CD4-positive, alpha-beta T cell (primary cell): ENCODE measurements around the gene PDSS2. TPM values are rescaled to one million over a fixed set of nuclear protein-coding genes. Genes with fewer than 3 reads are reported as not detected.
"Not testable (repeated sequence)": the region's sequence is repeated elsewhere in the genome, so short reads cannot be mapped to it uniquely, and the experiment has no call there.

Experiments
- ATAC-seq: fragments of 200-7000 bp; cut with Tn5 transposase; one replicate; pipeline ENCODE4 v1.10.0; 2022; ENCODE audit warnings: mild to moderate bottlenecking; ENCODE audit not compliant: poor library complexity
- CTCF ChIA-PET: fragments of 350-600 bp; sonication (Branson Sonifier 250); formaldehyde crosslinking; loops from one replicate; lab custom pipeline; 2021; ENCODE audit warnings: antibody characterized with exemption, inconsistent platforms; lab: Charles Lee
- POLR2A ChIA-PET: fragments of 350-600 bp; sonication (Branson Sonifier 250); formaldehyde crosslinking; loops from one replicate; lab custom pipeline; 2021; ENCODE audit warnings: antibody characterized with exemption, inconsistent platforms; lab: Charles Lee
- DNase-seq, 14 experiments: peaks; one replicate each; pipeline ENCODE4 v3.0.0-alpha.2; 2013 to 2020; ENCODE audit warnings: mixed read lengths in 2 of 14
- H3K27ac ChIP-seq, 2 donors: one replicate each; pipeline versions ENCODE4 v1.5.1 to v1.7.0; 2013; ENCODE audit warnings: low read length in 2 of 2, low read depth in 1 of 2, mild to moderate bottlenecking in 1 of 2
- H3K27me3 ChIP-seq, 2 experiments: 1 replicate in 1 of 2; 2 replicates in 1 of 2; pipeline versions ENCODE4 v1.6.1 to v1.7.0; 2013; ENCODE audit warnings: low read length in 2 of 2, control low read depth in 1 of 2, mild to moderate bottlenecking in 1 of 2, moderate library complexity in 1 of 2; ENCODE audit not compliant: insufficient read depth in 2 of 2, control insufficient read depth in 1 of 2
- H3K36me3 ChIP-seq: one replicate; pipeline ENCODE4 v1.6.1; 2013; ENCODE audit warnings: low read length, control low read depth; ENCODE audit not compliant: insufficient read depth
- H3K4me1 ChIP-seq: one replicate; pipeline ENCODE4 v1.6.1; 2013; ENCODE audit warnings: low read length, control low read depth; ENCODE audit not compliant: insufficient read depth
- H3K4me3 ChIP-seq: one replicate; pipeline ENCODE4 v1.5.1; 2013; ENCODE audit warnings: mild to moderate bottlenecking, low read length, moderate library complexity
- H3K9me3 ChIP-seq, 2 experiments: 1 replicate in 1 of 2; 2 replicates in 1 of 2; pipeline versions ENCODE4 v1.6.1 to v1.7.0; 2013; ENCODE audit warnings: low read length in 2 of 2, mild to moderate bottlenecking in 2 of 2, control low read depth in 1 of 2, moderate library complexity in 1 of 2; ENCODE audit not compliant: control insufficient read depth in 1 of 2, insufficient read depth in 1 of 2
- H3K27ac Mint-ChIP-seq: one replicate; pipeline ENCODE4 v1.8.0; 2020; ENCODE audit warnings: mixed read lengths
- H3K27me3 Mint-ChIP-seq: one replicate; pipeline ENCODE4 v1.8.0; 2021; ENCODE audit warnings: mixed read lengths
- H3K36me3 Mint-ChIP-seq: one replicate; pipeline ENCODE4 v1.8.0; 2021; ENCODE audit warnings: low read depth, mixed read lengths
- H3K4me1 Mint-ChIP-seq: one replicate; pipeline ENCODE4 v1.8.0; 2021; ENCODE audit warnings: low read depth, mixed read lengths
- H3K4me3 Mint-ChIP-seq: one replicate; pipeline ENCODE4 v1.8.0; 2020; ENCODE audit warnings: mild to moderate bottlenecking, mixed read lengths
- H3K9me3 Mint-ChIP-seq: one replicate; pipeline ENCODE4 v1.8.0; 2020; ENCODE audit warnings: mixed read lengths
- CTCF ChIP-seq: fragments of 200-600 bp; IDR thresholded peaks from one replicate; pipeline ENCODE4 v1.8.0; 2022; ENCODE audit warnings: antibody characterized with exemption, mild to moderate bottlenecking
- intact Hi-C, 2 experiments: fragments of 100-400 bp; cut with DNase I in 1 of 2; cut with micrococcal nuclease in 1 of 2; formaldehyde crosslinking; loops; one replicate each; pipeline versions ENCODE4 v1.15.1 to v1.9.0; 2023 to 2025; cut with DNase I, micrococcal nuclease
- total RNA-seq, 174 experiments: library from RNA in 2 of 174; stranded (reverse) in 2 of 174; gene quantifications; one replicate each; pipeline ENCODE4 v1.2.3 and lab custom pipeline; 2021 to 2026

The PDSS2 gene
- total RNA-seq, 2 experiments from 2014 or later, result 5.8 to 6.6 TPM

- Histone ChIP-seq H3K9me3 (no peaks in the 10 kb centered on the region), H3K27me3 (peaks cover 0 to 4% of the 10 kb centered on the region in 2 experiments), H3K4me1 (peaks cover 4% of the 10 kb centered on the region), H3K36me3 (no peaks in the 10 kb centered on the region), H3K4me3 (no peak overlapping the region), H3K27ac (no peak overlapping the region)
- H3K9me3 Mint-ChIP-seq, result no peaks in the 10 kb centered on the region
- ATAC-seq (no peak), DNase-seq (no peak)
- H3K27me3 Mint-ChIP-seq, result no peaks in the 10 kb centered on the region
- ChIA-PET POLR2A (no interaction called here), CTCF (no interaction called here)
- H3K27ac Mint-ChIP-seq, result no peak overlapping the region
- H3K4me3 Mint-ChIP-seq, result no peak overlapping the region
- H3K4me1 Mint-ChIP-seq, result peaks cover 7% of the 10 kb centered on the region
- no peak for TF ChIP-seq CTCF
- no peaks in the 10 kb centered on the region for H3K36me3 Mint-ChIP-seq
- intact Hi-C loops, result no loop called here
Observed at GRCh38 chr6:107121266-107121665, 338.1 kb downstream of the PDSS2 start.

- Mint-ChIP-seq H3K4me1 (peaks cover 11% of the 10 kb centered on the region), H3K4me3 (no peak overlapping the region), H3K27me3 (no peaks in the 10 kb centered on the region), H3K27ac (no peak overlapping the region), H3K9me3 (no peaks in the 10 kb centered on the region), H3K36me3 (no peaks in the 10 kb centered on the region)
- Histone ChIP-seq H3K9me3 (no peaks in the 10 kb centered on the region), H3K36me3 (no peaks in the 10 kb centered on the region), H3K27ac (no peak overlapping the region), H3K4me1 (peaks cover 13% of the 10 kb centered on the region), H3K4me3 (no peak overlapping the region), H3K27me3 (peaks cover 0 to 4% of the 10 kb centered on the region in 2 experiments)
- ATAC-seq (no peak), DNase-seq (no peak)
- POLR2A ChIA-PET, result interaction anchor here (0.6 kb wide), 1 partner anchor 797 kb away, joined by 3 read pairs; no protein-coding TSS in a partner anchor
- TF ChIP-seq CTCF, result no peak
- intact Hi-C loops, result no loop called here
- CTCF ChIA-PET, result no interaction called here
Observed at GRCh38 chr6:107120404-107120803, 339.0 kb downstream of the PDSS2 start.

- DNase-seq, result peak in 1 of 14 experiments; percentile 4
Observed at GRCh38 chr6:107118976-107119375, 340.4 kb downstream of the PDSS2 start.

GRCh38 chr6:107118540-107118939 lies 340.8 kb downstream of the PDSS2 start:
- intact Hi-C loops, result loop anchor here (10.0 kb wide), 4 partner anchors 94 to 1976 kb away; partner anchors contain the start of genes CEP57L1 (in 1 of the 2), MTRES1 (in 1 of the 2), PDSS2 (in 1 of the 2) and SEC63 (in 1 of the 2)
- H3K36me3 Mint-ChIP-seq, H3K4me3 ChIP-seq, H3K9me3 ChIP-seq, H3K4me3 Mint-ChIP-seq, POLR2A ChIA-PET, H3K27ac ChIP-seq, H3K36me3 ChIP-seq, H3K9me3 Mint-ChIP-seq, H3K27me3 Mint-ChIP-seq, H3K27ac Mint-ChIP-seq, H3K27me3 ChIP-seq, ATAC-seq, DNase-seq: not testable (repeated sequence)
- CTCF ChIA-PET, result interaction anchor here (0.7 kb wide), 1 partner anchor 1439 kb away, joined by 3 read pairs; no protein-coding TSS in a partner anchor
- H3K4me1 ChIP-seq, result peaks cover 19% of the 10 kb centered on the region
- peaks cover 16% of the 10 kb centered on the region for H3K4me1 Mint-ChIP-seq

More at GRCh38 chr6:107118976-107119375, 340.4 kb downstream of the PDSS2 start:
- Mint-ChIP-seq H3K9me3 (no peaks in the 10 kb centered on the region), H3K27ac (no peak overlapping the region), H3K4me3 (no peak overlapping the region), H3K36me3 (no peaks in the 10 kb centered on the region), H3K27me3 (no peaks in the 10 kb centered on the region), H3K4me1 (peaks cover 12% of the 10 kb centered on the region)
- intact Hi-C loops, result loop anchor here (10.0 kb wide), 4 partner anchors 94 to 1976 kb away; partner anchors contain the start of genes CEP57L1 (in 1 of the 2), MTRES1 (in 1 of the 2), PDSS2 (in 1 of the 2) and SEC63 (in 1 of the 2)
- Histone ChIP-seq H3K27me3 (peaks cover 0 to 4% of the 10 kb centered on the region in 2 experiments), H3K36me3 (no peaks in the 10 kb centered on the region), H3K9me3 (no peaks in the 10 kb centered on the region), H3K4me1 (peaks cover 14% of the 10 kb centered on the region), H3K4me3 (no peak overlapping the region), H3K27ac (no peak overlapping the region)
- ATAC-seq, result no peak
- ChIA-PET POLR2A (no interaction called here), CTCF (interaction anchor here (0.7 kb wide), 1 partner anchor 1440 kb away, joined by 3 read pairs; no protein-coding TSS in a partner anchor)
- no peak for TF ChIP-seq CTCF
